ENCODE results near the gene MORC2. TPM values are rescaled to one million over a fixed set of nuclear protein-coding genes. Genes with fewer than 3 reads are reported as not detected.

Gene MORC2
- total and polyA plus RNA-seq, 10 of the 15 experiments (the other 5 are each of a cell fraction or from before 2014, with no cell fraction given): 1.7 to 16.3 (median 9.0) TPM

- TF ChIP-seq PAX5 (IDR thresholded peaks at IDR 0.05; ENCODE audit: borderline replicate concordance, low read depth, low read length): peak; percentile 74; the same call in 1 of the 2 replicates
Measured at GRCh38 chr22:30922151-30922611, 46.4 kb downstream of the MORC2 start (continued).

GRCh38 chr22:30921108-30921507 is 47.5 kb downstream of the MORC2 start:
- Histone ChIP-seq H3K79me2 (ENCODE audit: control insufficient read depth, insufficient read depth, low read length) (peaks cover 3% of the 10 kb centered on the region; the same call in 1 of the 2 replicates), H3K36me3 (ENCODE audit: control insufficient read depth in 2 of 2, insufficient read depth in 2 of 2, low read length in 1 of 2) (peaks cover 0 to 4% of the 10 kb centered on the region in 2 experiments; a peak in 2 of 4 replicates), H3K4me1 (ENCODE audit: control insufficient read depth, insufficient read depth, low read length) (peaks cover 3% of the 10 kb centered on the region; the same call in 1 of the 2 replicates), H3K4me2 (ENCODE audit: control insufficient read depth, insufficient read depth) (peak overlapping the region; percentile 61; the same call in 1 of the 2 replicates), H3K9ac (ENCODE audit: control insufficient read depth, insufficient read depth, low read length) (peak overlapping the region; percentile 57), H3K27me3 (replicated peaks in 1 of 2; ENCODE audit: control insufficient read depth in 2 of 2, insufficient read depth in 2 of 2, low read length in 1 of 2) (no peaks in the 10 kb centered on the region), H3K9me3 (replicated peaks; ENCODE audit: control insufficient read depth, insufficient read depth, low read length) (no peaks in the 10 kb centered on the region; the same call in 1 of the 3 replicates), H3K27ac (ENCODE audit: control insufficient read depth, insufficient read depth) (no peak overlapping the region), H4K20me1 (ENCODE audit: control insufficient read depth, insufficient read depth) (no peaks in the 10 kb centered on the region), H3K4me3 (peak overlapping the region; percentile 73), H2AFZ (ENCODE audit: control insufficient read depth, low read depth, low read length) (no peak overlapping the region)
- in situ Hi-C loops (cut with MboI) (loop anchor here (25.0 kb wide), 2 partner anchors 159 to 284 kb away; partner anchors contain the start of gene SLC35E4), intact Hi-C loops (cut with micrococcal nuclease; ENCODE audit: unreplicated experiment) (no loop called here)
- POLR2A ChIA-PET: interaction anchor here (1.3 to 2.9 kb wide), 3 partner anchors 49 to 286 kb away, joined by 5 to 8 read pairs (median 6); partner anchors contain the start of gene SLC35E4
- CTCF ChIA-PET: interaction anchor here (0.6 to 6.1 kb wide), 17 partner anchors 12 to 331 kb away, joined by 3 to 82 read pairs (median 5); partner anchors contain the start of genes MORC2, SLC35E4, SMTN and TUG1
- DNase-seq (ENCODE audit: low read depth, low spot score) (no peak), ATAC-seq (peak; percentile 62), FAIRE-seq (no peak)
- no TSS peak for BruUV-seq (replicated peaks)
- peak; percentile 25; the same call in 1 of the 2 replicates for TF ChIP-seq RUNX3 (IDR thresholded peaks at IDR 0.05; ENCODE audit: low read length)
- TF ChIP-seq ZNF384 (IDR thresholded peaks at IDR 0.05; ENCODE audit: borderline replicate concordance, low read depth, low read length): no peak
- RAD21 ChIA-PET (ENCODE audit: unreplicated experiment): interaction anchor here (0.8 to 4.7 kb wide), 9 partner anchors 30 to 287 kb away, joined by 3 to 34 read pairs (median 5); partner anchors contain the start of genes MORC2, SMTN and TUG1
- 60% methylated on average over 6 of the region's 6 CpGs for WGBS (ENCODE audit: insufficient coverage, insufficient replicate concordance, low lambda C conversion rate, missing lambda C conversion rate)
- SMC1A ChIA-PET (ENCODE audit: uncharacterized antibody, unreplicated experiment): interaction anchor here (0.8 to 5.3 kb wide), 10 partner anchors 10 to 315 kb away, joined by 3 to 38 read pairs (median 4); partner anchors contain the start of gene MORC2

All from GM12878 (cell line).